D341Med (cell line): ENCODE measurements around the gene INO80C.

Experiments used
- DNase-seq: peaks from one replicate; pipeline ENCODE4 v3.0.0; 2012; ENCODE audit warnings: low spot score

The INO80C gene

GRCh38 chr18:35513181-35513936 lies 15.6 kb upstream of the INO80C start:
- DNase-seq = no peak

DNA sequence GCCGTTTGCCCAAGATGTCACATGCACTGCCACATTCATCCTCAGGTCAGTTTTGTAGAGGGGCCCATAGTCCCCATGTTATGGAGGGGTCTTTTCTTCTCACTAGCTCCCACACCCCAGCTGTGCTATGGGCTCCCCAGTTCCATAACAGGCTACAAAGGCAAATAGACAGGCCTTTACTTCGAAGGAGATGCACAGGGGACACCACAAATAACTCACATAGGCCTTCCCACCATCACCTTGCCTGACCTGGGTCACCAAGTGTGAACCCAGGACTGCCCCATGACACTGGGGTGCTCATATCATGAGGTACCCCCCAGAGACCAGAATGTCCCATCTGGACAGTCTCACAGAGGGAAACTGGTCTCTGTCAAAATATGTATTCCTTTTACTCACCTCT lies 15.0 kb upstream of the INO80C start:
- DNase-seq = no peak

- DNase-seq = peak; percentile 34
Measured at GRCh38 chr18:35511833-35512232, 14.1 kb upstream of the INO80C start.

DNA sequence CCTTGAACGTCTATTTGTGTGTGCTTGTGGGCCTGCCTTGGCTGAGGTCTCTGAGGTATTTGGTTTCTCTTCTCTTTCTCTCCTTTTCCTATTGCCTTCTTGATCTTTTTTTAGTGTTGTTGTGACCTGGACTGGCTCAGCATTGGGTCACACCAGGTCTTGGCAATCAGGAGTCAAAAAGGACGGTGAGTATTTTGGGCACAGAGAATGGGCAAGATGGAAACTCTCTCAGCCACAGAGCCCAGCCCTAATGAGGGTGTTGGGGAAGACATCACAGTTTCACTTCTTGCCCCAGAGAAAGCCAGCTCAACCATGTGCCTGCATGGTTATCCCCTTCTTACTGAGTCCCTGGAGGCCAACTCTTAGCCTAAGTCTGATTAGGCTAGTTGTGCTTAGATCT lies 13.7 kb upstream of the INO80C start:
- DNase-seq = peak; percentile 56

DNA sequence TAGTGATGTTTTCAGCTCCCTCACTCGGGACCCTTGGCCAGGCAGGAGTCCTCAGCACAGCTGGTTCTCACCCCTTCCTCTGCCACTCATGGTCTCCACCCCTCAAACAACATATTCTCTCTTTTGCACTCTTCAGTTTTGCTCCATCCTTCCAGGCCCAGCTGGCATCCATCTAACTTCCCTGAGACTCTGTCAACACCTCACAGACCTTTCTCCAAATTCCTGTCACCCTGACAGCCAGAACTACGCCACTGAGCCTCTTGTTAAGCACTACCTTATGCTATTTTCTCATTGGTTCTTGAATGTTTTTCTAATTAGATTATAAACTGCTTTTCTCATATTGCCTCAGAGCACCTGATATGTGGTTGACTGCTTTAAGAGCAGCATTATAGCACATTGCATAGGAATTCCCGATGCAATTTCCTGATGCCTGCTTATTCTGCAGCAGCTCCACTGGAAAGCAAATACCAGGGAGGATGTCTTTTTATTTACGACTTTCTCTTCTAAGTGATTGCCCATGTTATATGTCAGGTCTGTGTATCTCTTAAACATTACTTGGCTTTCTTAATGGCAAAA lies 12.4 kb upstream of the INO80C start:
- DNase-seq = no peak

DNA sequence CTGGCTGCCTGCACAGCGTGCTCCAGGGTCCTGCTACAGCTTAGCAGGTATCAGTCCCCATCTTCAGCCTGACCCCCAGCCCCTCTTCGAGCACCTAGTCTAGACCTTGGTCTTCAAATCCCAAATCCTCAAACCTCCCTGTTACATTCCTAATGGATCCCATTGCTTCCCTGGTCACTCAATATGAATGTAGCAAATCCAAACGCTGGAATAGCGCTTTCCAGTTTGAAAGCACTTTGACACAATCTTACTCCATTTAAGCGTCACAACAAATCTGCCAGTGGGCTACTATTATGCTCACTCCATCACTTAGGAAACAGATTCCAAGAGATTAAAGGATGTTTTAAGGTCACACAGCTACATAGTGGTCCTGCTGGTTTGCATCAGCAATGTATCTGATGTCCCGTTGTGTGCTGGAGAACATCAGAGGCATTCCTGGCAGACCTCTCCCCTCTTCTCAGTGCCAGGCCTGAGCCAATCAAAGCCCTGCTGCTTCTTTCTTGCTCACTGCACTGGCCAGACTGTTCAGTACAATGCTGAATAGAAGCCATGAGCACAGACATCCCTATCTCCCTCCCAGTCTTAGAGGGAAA lies 11.1 kb upstream of the INO80C start:
- DNase-seq = no peak

DNA sequence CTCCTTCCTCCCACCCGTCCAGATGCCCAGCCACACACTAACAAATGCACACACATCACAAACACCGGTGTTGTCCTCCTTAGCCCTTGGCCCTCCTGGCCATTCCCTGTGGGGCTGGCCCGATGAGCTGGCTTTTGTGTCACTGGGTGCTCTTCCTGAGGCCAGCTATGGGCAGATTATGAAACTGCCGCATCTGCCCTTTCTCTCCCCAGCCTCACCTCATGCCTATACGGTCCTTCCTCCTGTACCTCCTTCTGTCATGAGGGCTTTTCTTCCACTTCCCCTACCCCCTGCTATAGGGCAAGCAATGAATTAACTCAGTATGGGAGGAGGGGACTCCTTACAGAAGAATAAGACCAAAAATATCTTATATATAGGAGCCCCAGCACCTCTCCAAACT lies 10.3 kb upstream of the INO80C start:
- DNase-seq = no peak

- no peak for DNase-seq
Measured at GRCh38 chr18:35507623-35508022, 9.9 kb upstream of the INO80C start.

DNA sequence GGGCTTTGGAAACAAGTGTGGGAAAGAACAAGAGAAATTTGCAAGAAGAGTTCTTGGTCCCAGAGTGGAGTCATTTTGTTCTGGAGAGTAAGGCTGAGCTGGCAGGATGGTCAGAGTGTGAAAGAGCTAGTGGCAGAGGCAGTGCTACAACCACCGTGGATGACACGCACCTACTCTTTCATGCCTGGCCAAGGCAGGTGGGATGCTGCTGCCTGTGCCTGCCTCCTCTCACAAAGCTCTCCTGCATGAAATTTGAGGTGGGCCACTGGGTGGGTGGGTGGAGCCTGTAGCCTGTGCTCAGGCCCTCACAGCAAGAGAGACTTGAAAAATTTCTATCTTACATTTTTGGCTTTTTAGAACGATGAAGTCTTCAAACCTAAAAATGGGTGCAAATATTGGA lies 9.4 kb upstream of the INO80C start:
- DNase-seq = no peak

DNA sequence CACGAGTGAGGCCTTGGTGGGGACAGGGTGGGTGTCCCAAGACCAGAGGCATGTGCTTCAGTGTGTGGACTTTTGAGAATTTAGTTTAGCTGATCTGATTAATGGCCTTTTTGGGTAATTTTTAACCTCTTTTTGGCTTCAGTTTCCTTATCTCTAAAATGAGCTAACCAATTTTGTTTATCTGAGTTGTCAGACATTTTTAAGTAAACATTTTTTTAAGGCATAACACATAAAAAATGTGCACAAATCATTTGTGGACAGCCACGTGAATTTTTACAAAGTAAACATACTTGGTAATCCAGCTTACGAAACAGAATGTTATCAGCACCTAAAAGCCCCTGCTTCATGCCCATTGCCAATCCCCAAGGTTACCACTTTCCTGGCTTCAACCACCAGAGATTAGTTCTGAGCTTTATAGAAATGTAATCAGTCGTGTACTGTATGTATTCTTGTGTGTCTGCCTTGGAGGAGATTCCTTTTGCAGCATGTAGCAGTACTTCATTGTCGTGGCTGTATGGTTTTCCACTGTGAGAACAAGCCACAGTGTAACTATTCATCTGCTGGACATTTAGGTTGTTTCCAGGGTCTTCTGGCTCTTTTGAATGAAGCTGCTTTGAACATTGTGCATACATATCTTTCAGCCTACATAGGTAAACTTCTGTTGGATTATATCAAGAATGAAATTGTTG lies 8.4 kb upstream of the INO80C start:
- no peak for DNase-seq

DNA sequence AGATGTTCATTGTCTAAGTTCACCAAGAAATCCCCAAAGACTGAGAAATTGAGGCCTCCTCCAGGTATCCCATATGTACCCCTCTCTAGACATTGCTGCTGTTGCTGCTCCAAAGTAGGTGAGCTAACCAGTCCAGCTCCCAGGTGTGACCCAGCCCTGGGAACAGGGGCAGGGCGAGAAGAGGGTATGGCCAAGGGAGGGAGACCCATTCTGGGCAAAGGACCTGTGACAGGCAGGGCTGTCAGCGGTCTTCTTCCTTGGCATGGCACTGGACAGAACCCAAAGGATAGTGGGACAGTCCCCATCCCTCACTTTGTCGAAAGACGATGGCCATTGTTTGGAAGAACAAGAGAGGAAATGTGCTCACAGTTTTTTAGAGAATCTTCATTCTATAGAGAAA lies 7.2 kb upstream of the INO80C start:
- DNase-seq = no peak

- DNase-seq = no peak
Measured at GRCh38 chr18:35502052-35502451, 4.3 kb upstream of the INO80C start.

DNA sequence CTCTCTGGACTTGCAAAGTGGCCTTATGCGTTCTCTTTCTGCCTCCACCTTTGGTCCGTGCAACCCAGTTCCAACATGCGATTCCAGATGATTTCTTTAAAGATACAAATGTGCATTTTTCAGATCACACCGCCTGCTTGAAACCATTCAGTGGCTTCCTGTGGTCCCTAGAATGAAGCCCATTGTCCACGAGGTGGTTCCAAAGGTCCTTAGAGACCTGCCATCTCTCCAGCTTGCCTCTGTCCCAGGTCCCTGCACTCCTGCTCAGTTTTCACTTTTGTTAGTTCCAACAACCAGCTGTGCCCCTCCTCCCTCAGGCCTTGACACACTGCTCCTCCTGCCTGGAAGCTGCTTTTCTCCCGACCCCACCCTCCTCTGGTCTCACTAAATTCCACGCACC lies 3.6 kb upstream of the INO80C start:
- DNase-seq = no peak

GRCh38 chr18:35500113-35500512 lies 2.4 kb upstream of the INO80C start:
- no peak for DNase-seq

GRCh38 chr18:35497027-35497369 lies 762 bp downstream of the INO80C start:
- DNase-seq = peak; percentile 55

DNA sequence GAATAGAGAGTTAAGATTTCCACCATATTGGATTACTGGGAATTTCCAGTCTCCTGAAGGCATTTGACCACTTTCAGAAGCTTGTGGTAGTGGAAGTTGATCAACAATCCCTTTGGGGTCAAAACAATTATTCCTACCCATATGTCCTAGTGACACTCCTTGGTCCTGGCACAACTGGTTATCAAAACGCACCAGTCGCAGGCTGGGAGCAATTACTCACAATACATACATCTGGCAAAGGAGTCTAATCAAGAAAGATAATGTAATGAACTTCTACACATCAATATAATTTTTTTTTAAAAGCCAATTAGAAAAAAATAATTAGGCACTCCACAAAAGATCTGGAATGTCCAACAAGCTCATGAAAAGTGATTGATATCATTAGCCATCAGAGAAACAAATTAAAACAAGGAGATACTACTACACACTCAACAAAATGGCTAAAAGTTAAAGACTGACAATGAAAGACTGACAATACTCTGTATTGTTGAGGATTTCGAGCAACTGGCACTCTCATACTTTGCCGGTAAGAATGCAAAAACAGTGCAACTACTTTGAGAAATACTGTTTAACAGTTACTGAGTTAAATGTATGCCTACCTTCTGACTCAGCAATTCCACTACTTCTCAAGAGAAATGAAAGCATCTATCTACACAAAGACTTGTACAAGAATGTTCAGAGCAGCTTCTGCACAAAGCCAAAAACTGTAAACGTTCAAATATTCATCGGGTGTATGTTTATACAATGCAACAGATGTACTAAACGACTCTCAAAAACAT lies 2.0 kb downstream of the INO80C start:
- DNase-seq = no peak

GRCh38 chr18:35494251-35495220 lies 3.2 kb downstream of the INO80C start:
- DNase-seq = no peak

DNA sequence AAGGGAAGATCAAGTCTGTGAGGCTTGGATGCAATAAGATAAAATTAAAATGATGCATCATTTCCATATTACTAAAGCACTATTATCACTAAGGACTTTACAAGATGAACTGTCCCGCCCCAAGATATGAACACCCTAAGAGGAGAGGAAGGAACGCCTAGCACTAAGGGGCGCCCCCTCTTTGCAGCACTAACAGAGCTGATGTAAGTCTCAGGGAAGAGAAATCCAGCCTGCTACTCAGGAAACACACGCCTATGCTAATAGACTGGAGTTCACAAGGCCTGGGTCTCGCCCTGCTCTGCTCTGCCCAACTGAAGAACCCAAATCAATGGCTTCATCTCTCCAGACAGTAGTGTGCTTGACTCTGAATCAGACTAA lies 6.1 kb downstream of the INO80C start:
- no peak for DNase-seq

GRCh38 chr18:35490894-35491699 lies 6.7 kb downstream of the INO80C start:
- DNase-seq = no peak

GRCh38 chr18:35489913-35490490 lies 7.8 kb downstream of the INO80C start:
- no peak for DNase-seq
